ENCODE measurements around the gene ORM2. TPM values are rescaled to one million over a fixed set of nuclear protein-coding genes. Genes with fewer than 3 reads are reported as not detected.

The ORM2 gene
- total and polyA plus RNA-seq, 2 of the 13 experiments (the other 11 are each of a cell fraction or from before 2014, with no cell fraction given), result 565 to 824 TPM

GRCh38 chr9:114338187-114338586 is 8.5 kb downstream of the ORM2 start:
- Histone ChIP-seq H3K9ac (ENCODE audit: insufficient read depth, low read depth, low read length) (no peak overlapping the region), H3K4me1 (ENCODE audit: insufficient read depth, low read length) (peaks cover 9% of the 10 kb centered on the region), H3K4me2 (ENCODE audit: low read depth, low read length) (no peak overlapping the region), H3K27me3 (ENCODE audit: control insufficient read depth in 1 of 2, insufficient read depth in 2 of 2, low read length in 2 of 2) (no peaks in the 10 kb centered on the region), H3K9me3 (ENCODE audit: low read length) (no peaks in the 10 kb centered on the region), H3K27ac (ENCODE audit: extremely low read length, insufficient read depth, low read length) (no peak overlapping the region), H3K79me2 (ENCODE audit: insufficient read depth, low read length) (no peaks in the 10 kb centered on the region), H3K4me3 (replicated peaks in 1 of 3; ENCODE audit: insufficient read depth in 1 of 3, low read depth in 2 of 3, low read length in 3 of 3) (no peak overlapping the region), H4K20me1 (ENCODE audit: insufficient read depth, low read length) (no peaks in the 10 kb centered on the region), H3K36me3 (replicated peaks in 1 of 2; ENCODE audit: control insufficient read depth in 1 of 2, insufficient read depth in 2 of 2, low read length in 2 of 2) (peaks cover 1 to 5% of the 10 kb centered on the region in 2 experiments; a peak in 2 of 5 replicates), H2AFZ (ENCODE audit: low read length) (no peak overlapping the region)
- 76% methylated on average over 2 of the region's 2 CpGs for WGBS (ENCODE audit: low lambda C conversion rate)
- in situ Hi-C loops (cut with HindIII; ENCODE audit: extremely low pct_ligation_motif_present, low pct_unique_long_range_greater_than_20kb), result no loop called here
- DNase-seq (ENCODE audit: low spot score) (no peak), FAIRE-seq (no peak), ATAC-seq (no peak)
- BruUV-seq (replicated peaks), result no TSS peak
- ChIA-PET CTCF (ENCODE audit: low intra/inter-chr PET ratio, low total read pairs) (no interaction called here), POLR2A (no interaction called here)
- TF ChIP-seq IKZF1 (IDR thresholded peaks at IDR 0.05) (no peak), ZFAT (CRISPR knock-in tag; conservative IDR thresholded peaks at IDR 0.05) (no peak), HNRNPLL (IDR thresholded peaks at IDR 0.05; ENCODE audit: low read depth, low read length, poor library complexity, severe bottlenecking) (no peak), DRAP1 (CRISPR knock-in tag; IDR thresholded peaks at IDR 0.05) (no peak), ZNF501 (CRISPR knock-in tag; IDR thresholded peaks at IDR 0.05) (no peak), AGO1 (IDR thresholded peaks at IDR 0.05; ENCODE audit: low read depth, low read length, poor library complexity, severe bottlenecking) (no peak), KLF16 (CRISPR knock-in tag; IDR thresholded peaks at IDR 0.05) (no peak), PREB (CRISPR knock-in tag; IDR thresholded peaks at IDR 0.05) (no peak), ZZZ3 (CRISPR knock-in tag; IDR thresholded peaks at IDR 0.05; ENCODE audit: borderline replicate concordance) (no peak), GATAD1 (CRISPR knock-in tag; IDR thresholded peaks at IDR 0.05) (no peak), NFATC3 (CRISPR knock-in tag; IDR thresholded peaks at IDR 0.05) (no peak), ATF6 (CRISPR knock-in tag; conservative IDR thresholded peaks at IDR 0.05) (no peak), ZNF333 (CRISPR knock-in tag; IDR thresholded peaks at IDR 0.05; ENCODE audit: borderline replicate concordance) (no peak), NFIB (CRISPR knock-in tag; IDR thresholded peaks at IDR 0.05; ENCODE audit: borderline replicate concordance) (no peak), ZNF746 (CRISPR knock-in tag; IDR thresholded peaks at IDR 0.05) (no peak)
- intact Hi-C loops (cut with micrococcal nuclease; ENCODE audit: unreplicated experiment), result loop anchor here (5.0 kb wide), 1 partner anchor 49 kb away; the partner anchor contains the start of gene AKNA

Data from HepG2 (cell line).